K562 (cell line): ENCODE measurements around the gene CABLES1. TPM values are rescaled to one million over a fixed set of nuclear protein-coding genes. Genes with fewer than 3 reads are reported as not detected.

Experiments used
- ATAC-seq: fragments of 200-7000 bp; cut with Tn5 transposase; 3 replicates; pipeline ENCODE4 v1.9.1; 2020; ENCODE audit warnings: moderate library complexity
- BruUV-seq: library from RNA; stranded (reverse); fragments of 400-500 nt; replicated peaks from 2 replicates; lab custom pipeline; 2021; lab: Mats Ljungman, UMichigan
- CTCF ChIA-PET: fragments of 300-600 bp; formaldehyde crosslinking; extraction: SDS; loops from one replicate; lab custom pipeline; 2021; ENCODE audit warnings: low intra/inter-chr PET ratio; lab: Yijun Ruan, JAX
- POLR2A ChIA-PET: fragments of 300-600, 350-650 bp; sonication (Branson Sonifier 250); formaldehyde crosslinking; extraction: SDS; loops from one replicate; lab custom pipeline; 2021; ENCODE audit warnings: antibody characterized with exemption, inconsistent platforms; lab: Yijun Ruan, JAX
- DNase-seq, 4 experiments: peaks; one replicate each; pipeline versions ENCODE4 v3.0.0 to v3.0.0-alpha.2; 2011 to 2018; ENCODE audit warnings: low spot score in 3 of 4, mixed read lengths in 3 of 4; ENCODE audit errors: extremely low read depth in 1 of 4
- FAIRE-seq: peaks from 2 replicates; lab custom pipeline; 2011; peaks lifted over from hg19 to GRCh38; lab: Jason Lieb, UNC
- H2AFZ ChIP-seq: 2 replicates; pipeline ENCODE4 v1.6.0; 2011; ENCODE audit warnings: low read depth, low read length, control low read depth, inconsistent platforms
- H3K27ac ChIP-seq: fragments of 200-600 bp; 3 replicates; pipeline ENCODE4 v1.8.0; 2011; ENCODE audit warnings: low read depth, mild to moderate bottlenecking, control low read depth, inconsistent platforms, low read length, moderate library complexity, mixed read lengths; ENCODE audit errors: extremely low read depth
- H3K27me3 ChIP-seq, 2 experiments: fragments of 300-600 bp in 1 of 2; 2 replicates in 1 of 2; 3 replicates in 1 of 2; pipeline versions ENCODE4 v1.6.0 to v1.8.0; 2011; ENCODE audit warnings: inconsistent platforms in 2 of 2, low read length in 2 of 2, mild to moderate bottlenecking in 1 of 2, mixed read lengths in 1 of 2, moderate library complexity in 1 of 2; ENCODE audit not compliant: control insufficient read depth in 2 of 2, insufficient read depth in 2 of 2
- H3K36me3 ChIP-seq: fragments of 300-600 bp; 3 replicates; pipeline ENCODE4 v1.8.0; 2011; ENCODE audit warnings: mild to moderate bottlenecking, low read length, inconsistent platforms; ENCODE audit not compliant: control insufficient read depth, insufficient read depth
- H3K4me1 ChIP-seq, 2 experiments: fragments of 200-600 bp in 1 of 2; replicated peaks in 1 of 2; 2 replicates in 1 of 2; 3 replicates in 1 of 2; pipeline versions ENCODE4 v1.5.1 to v1.8.0; 2011; ENCODE audit warnings: inconsistent platforms in 2 of 2, low read length in 2 of 2, mild to moderate bottlenecking in 1 of 2, mixed read lengths in 1 of 2, moderate library complexity in 1 of 2; ENCODE audit not compliant: control insufficient read depth in 2 of 2, insufficient read depth in 2 of 2
- H3K4me2 ChIP-seq: 2 replicates; pipeline ENCODE4 v1.6.1; 2011; ENCODE audit warnings: low read length, control low read depth, inconsistent platforms, mixed read lengths; ENCODE audit not compliant: insufficient read depth
- H3K4me3 ChIP-seq: fragments of 200-600 bp; sonication (generic), shearing (Covaris generic); 2 replicates; pipeline ENCODE4 v1.5.1; 2016; ENCODE audit warnings: control low read depth, inconsistent platforms
- H3K79me2 ChIP-seq: fragments of 200-600 bp; 3 replicates; pipeline ENCODE4 v1.8.0; 2011; ENCODE audit warnings: low read length, inconsistent platforms; ENCODE audit not compliant: control insufficient read depth, insufficient read depth
- H3K9ac ChIP-seq, 2 experiments: 2 replicates each; pipeline versions ENCODE4 v1.6.0 to v1.6.1; 2011; ENCODE audit warnings: low read depth in 2 of 2, low read length in 2 of 2, control low read depth in 1 of 2, inconsistent platforms in 1 of 2, mild to moderate bottlenecking in 1 of 2, mixed read lengths in 1 of 2; ENCODE audit not compliant: insufficient read depth in 1 of 2
- H3K9me1 ChIP-seq: one replicate; pipeline ENCODE4 v1.6.0; 2011; ENCODE audit warnings: inconsistent platforms, mild to moderate bottlenecking, low read length, moderate library complexity; ENCODE audit not compliant: control insufficient read depth, insufficient read depth
- H3K9me3 ChIP-seq: replicated peaks from 2 replicates; pipeline ENCODE4 v1.5.1; 2011; ENCODE audit warnings: low read depth, low read length, inconsistent platforms; ENCODE audit not compliant: control insufficient read depth, insufficient read depth
- H4K20me1 ChIP-seq: replicated peaks from 2 replicates; pipeline ENCODE4 v1.6.1; 2011; ENCODE audit warnings: low read length, inconsistent platforms, mixed read lengths; ENCODE audit not compliant: control insufficient read depth, insufficient read depth
- ETV1 ChIP-seq: fragments of 450-650 bp; conservative IDR thresholded peaks from 2 replicates; pipeline ENCODE4 v1.6.1; 2016; ENCODE audit warnings: missing genetic modification characterization, control low read depth, low read depth, missing compliant biosample characterization
- GABPA ChIP-seq: fragments of 200-800 bp; sonication (Bioruptor generic); conservative IDR thresholded peaks from 2 replicates; pipeline ENCODE4 v1.6.1; 2016; ENCODE audit warnings: low read depth, missing genetic modification characterization, missing compliant biosample characterization
- GATA2 ChIP-seq: sonication (generic); formaldehyde crosslinking; IDR thresholded peaks from 2 replicates; pipeline ENCODE4 v1.4.0; 2020; ENCODE audit warnings: mild to moderate bottlenecking, missing genetic modification reagents
- NR2F6 ChIP-seq: fragments of 450-650 bp; formaldehyde crosslinking; IDR thresholded peaks from 2 replicates; pipeline ENCODE4 v1.4.0; 2020; ENCODE audit warnings: mild to moderate bottlenecking
- POLR2G ChIP-seq: fragments of 200-400 bp; formaldehyde crosslinking; IDR thresholded peaks from 2 replicates; pipeline ENCODE4 v1.6.1; 2017; ENCODE audit warnings: low read depth, mild to moderate bottlenecking, antibody characterized with exemption, low read length, moderate library complexity
- ZKSCAN1 ChIP-seq: fragments of 150-350 bp; IDR thresholded peaks from 2 replicates; pipeline ENCODE4 v1.6.1; 2016; ENCODE audit warnings: low read depth, low read length
- WGBS: fragments of 100-300 bp; shearing (Covaris generic); methylation state at CpG from one replicate; pipeline ENCODE4 v1.1.6; 2016; ENCODE audit warnings: low coverage, mixed read lengths; ENCODE audit not compliant: insufficient coverage; ENCODE audit errors: missing lambda C conversion rate; 5-methylcytosine and 5-hydroxymethylcytosine counted together
- in situ Hi-C: fragments of 300-500 bp; cut with MboI; formaldehyde crosslinking; loops from 4 replicates; pipeline ENCODE4 v1.15.0; 2018; ENCODE audit warnings: inconsistent platforms, mixed read lengths
- intact Hi-C: fragments of 100-400 bp; cut with micrococcal nuclease; formaldehyde crosslinking; loops from 2 replicates; pipeline ENCODE4 v1.14.2; 2022
- polyA plus RNA-seq, 8 experiments: library from polyadenylated mRNA; depleted of rRNA in 4 of 8; stranded (reverse) in 5 of 8; unstranded in 3 of 8; fragments of >200 nt; fragmentation: Nextera tagmentation in 2 of 8; fragmentation: Illumina TruSeq in 1 of 8; extraction: Ambion mirVana in 2 of 8; extraction: Trizol in 1 of 8; gene quantifications; 2 replicates each; pipeline versions ENCODE4 v1.2.1 to v1.2.3, GENCODE V29; 2011 to 2014; ENCODE audit warnings: inconsistent platforms in 1 of 8, missing spikeins in 1 of 8
- total RNA-seq, 7 experiments: library from RNA; depleted of rRNA in 6 of 7; stranded (reverse); fragments of >200 nt in 6 of 7; fragmentation: Illumina TruSeq in 2 of 7; extraction: Trizol in 2 of 7; gene quantifications; 2 replicates each; pipeline versions ENCODE4 v1.2.1 to v1.2.3, GENCODE V29; 2011 to 2021; ENCODE audit warnings: low replicate concordance in 1 of 7

Gene CABLES1
- total and polyA plus RNA-seq, 9 of the 15 experiments (the other 6 are each of a cell fraction or from before 2014, with no cell fraction given) = 0.04 to 0.10 (median 0.06) TPM; not detected in 3

DNA sequence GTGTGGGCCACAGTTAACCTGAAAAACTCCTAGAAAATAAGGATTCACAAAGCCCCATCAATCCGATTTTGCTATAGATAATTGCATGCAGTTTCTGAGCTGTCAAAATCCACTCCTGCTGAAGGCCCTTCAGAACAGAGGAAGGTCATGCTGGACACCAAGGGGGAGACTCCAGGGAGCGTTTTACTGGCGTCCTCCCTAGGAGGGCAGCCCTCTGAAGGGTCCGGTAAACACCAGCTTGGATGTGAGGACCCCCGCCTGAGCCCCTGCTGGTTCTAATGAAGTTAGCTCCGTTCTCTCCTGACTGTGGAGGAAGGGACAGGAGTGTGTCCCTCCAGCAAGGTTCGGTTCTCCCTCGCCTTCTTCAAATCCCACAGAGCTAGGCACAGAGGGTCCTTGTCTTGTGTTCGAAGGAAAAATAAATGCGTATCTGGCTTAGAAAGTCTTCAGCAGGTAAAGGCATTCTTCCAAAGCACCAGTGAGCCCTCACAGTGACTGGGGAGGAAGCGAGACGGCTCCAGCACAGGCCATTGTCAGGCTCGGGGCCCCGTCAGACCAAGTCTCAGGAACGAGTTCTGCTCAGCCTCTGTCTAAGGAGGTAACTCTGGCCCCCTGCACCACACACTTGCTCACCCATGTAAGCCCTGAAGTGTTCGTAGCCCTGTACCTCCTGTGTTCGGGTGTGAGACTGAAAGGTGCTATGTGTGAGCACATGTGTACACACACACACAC lies 41.6 kb downstream of the CABLES1 start:
- H3K9me1 ChIP-seq = no peaks in the 10 kb centered on the region
- no peak for TF ChIP-seq ZKSCAN1
- TF ChIP-seq NR2F6 (CRISPR knock-in tag) = no peak
- H3K4me3 ChIP-seq = no peak overlapping the region
- H4K20me1 ChIP-seq = 0 out of 2 replicates have a peak, but pooled peaks cover 3% of the 10 kb centered on the region
- H3K27me3 ChIP-seq = peaks cover 56 to 66% of the 10 kb centered on the region in 2 experiments
- H3K9ac ChIP-seq = no peak overlapping the region
- 2% methylated on average over 17 of the region's 17 CpGs for whole genome bisulfite sequencing
- in situ Hi-C loops = no loop called here
- DNase-seq (no peak), ATAC-seq (peak; percentile 53), FAIRE-seq (no peak)
- no TSS peak for BruUV-seq
- no peaks in the 10 kb centered on the region for H3K79me2 ChIP-seq
- CTCF ChIA-PET = no interaction called here
- H3K27ac ChIP-seq = no peak overlapping the region
- no peak overlapping the region for H3K4me2 ChIP-seq
- H3K4me1 ChIP-seq = no peaks in the 10 kb centered on the region
- no peaks in the 10 kb centered on the region for H3K9me3 ChIP-seq
- POLR2A ChIA-PET = interaction anchor here (0.8 to 1.2 kb wide), 2 partner anchors 12 to 19 kb away, joined by 3 to 4 read pairs; no protein-coding TSS in a partner anchor
- intact Hi-C loops = no loop called here
- H2AFZ ChIP-seq = no peak overlapping the region
- no peaks in the 10 kb centered on the region for H3K36me3 ChIP-seq

DNA sequence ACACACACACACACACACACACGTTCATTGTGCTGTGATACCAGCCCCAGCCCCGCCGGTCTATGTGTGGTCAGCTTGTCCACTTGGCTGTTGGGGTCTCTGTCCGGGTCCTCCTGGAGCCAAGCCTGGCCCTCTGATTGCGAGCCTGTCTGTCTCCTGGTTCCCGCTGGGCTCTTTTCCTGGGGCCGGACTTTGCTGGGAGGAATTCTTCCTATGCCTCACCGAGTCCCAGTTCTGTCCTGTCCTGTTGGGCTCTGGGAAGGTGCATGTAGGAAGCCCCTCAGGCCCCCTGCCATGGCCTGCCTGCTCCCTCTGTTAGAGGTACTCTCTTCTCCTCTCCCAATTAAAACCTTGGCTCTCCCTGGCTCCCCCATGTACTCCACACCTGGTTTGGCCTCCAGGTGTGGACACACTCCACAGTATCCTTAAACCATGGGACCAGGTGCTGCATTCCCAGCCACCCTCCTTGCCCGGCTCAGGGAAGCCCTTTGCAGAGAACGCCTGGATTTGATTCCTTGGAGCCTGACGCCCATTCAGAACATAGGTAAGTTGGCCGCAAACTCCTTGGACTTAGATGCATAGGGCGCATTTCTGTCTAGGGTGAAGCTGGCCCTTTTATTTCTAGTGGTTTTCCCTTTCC lies 42.3 kb downstream of the CABLES1 start:
- Histone ChIP-seq H3K9me3 (no peaks in the 10 kb centered on the region), H3K4me3 (no peak overlapping the region), H3K9me1 (no peaks in the 10 kb centered on the region), H2AFZ (no peak overlapping the region), H3K36me3 (no peaks in the 10 kb centered on the region), H3K4me1 (no peaks in the 10 kb centered on the region), H3K4me2 (no peak overlapping the region), H3K9ac (no peak overlapping the region), H3K79me2 (no peaks in the 10 kb centered on the region), H3K27ac (no peak overlapping the region), H3K27me3 (peaks cover 55 to 69% of the 10 kb centered on the region in 2 experiments), H4K20me1 (0 out of 2 replicates have a peak, but pooled peaks cover 3% of the 10 kb centered on the region)
- WGBS = 5% methylated on average over 13 of the region's 13 CpGs
- intact Hi-C loops (no loop called here), in situ Hi-C loops (no loop called here)
- ATAC-seq (peak; percentile 20; the same call in 2 of the 3 replicates), DNase-seq (no peak), FAIRE-seq (no peak)
- TF ChIP-seq GABPA (tag) (no peak), ETV1 (tag) (no peak), POLR2G (no peak), GATA2 (CRISPR knock-in tag) (no peak)
- CTCF ChIA-PET = no interaction called here
- POLR2A ChIA-PET = no interaction called here
- no TSS peak for BruUV-seq
